Measurements from ENCODE around the gene ZNF385B.

- no peak for TF ChIP-seq ZNF660 (tag by site-specific recombination; IDR thresholded peaks at IDR 0.05)
- no peak for TF ChIP-seq ZNF501 (tag by site-specific recombination; IDR thresholded peaks at IDR 0.05)
- no peak for TF ChIP-seq ZFP41 (tag by site-specific recombination; IDR thresholded peaks at IDR 0.05; ENCODE audit: borderline replicate concordance)
- TF ChIP-seq ZNF184 (tag by site-specific recombination; IDR thresholded peaks at IDR 0.05), result no peak
- TF ChIP-seq ZXDB (tag by site-specific recombination; IDR thresholded peaks at IDR 0.05), result no peak
These were observed 37.5 kb upstream of the ZNF385B start for GRCh38 chr2:179898873-179899272.
